Measurements from ENCODE around the gene SPEM1. TPM values are rescaled to one million over a fixed set of nuclear protein-coding genes. Genes with fewer than 3 reads are reported as not detected.

SPEM1 gene
- total RNA-seq, 2 experiments from 2014 or later = not detected

Other genes with a start within 250 kb of the SPEM1 start
- gene ASGR1, start 241.0 kb upstream of the SPEM1 start, total RNA-seq = under 1 TPM; 0.29 to 0.62 TPM
- gene DLG4, start 200.5 kb upstream of the SPEM1 start, total RNA-seq = 1 to 10 TPM; 9.4 to 9.5 TPM
- gene ACADVL, start 200.4 kb upstream of the SPEM1 start, total RNA-seq = 100 to 1,000 TPM; 338 to 370 TPM
- gene DVL2, start 185.8 kb upstream of the SPEM1 start, total RNA-seq = 10 to 100 TPM; 53.2 TPM
- gene PHF23, start 180.9 kb upstream of the SPEM1 start, total RNA-seq = 10 to 100 TPM; 55.9 to 59.2 TPM
- gene GABARAP, start 177.9 kb upstream of the SPEM1 start, total RNA-seq = 100 to 1,000 TPM; 256 to 279 TPM
- 100 to 1,000 TPM; 168 to 183 TPM for gene CTDNEP1, start 168.6 kb upstream of the SPEM1 start, total RNA-seq
- gene ELP5, start 168.1 kb upstream of the SPEM1 start, total RNA-seq = 10 to 100 TPM; 41.7 to 42.4 TPM
- gene CLDN7, start 157.8 kb upstream of the SPEM1 start, total RNA-seq = under 1 TPM in 1 of 2 experiments, not detected in 1; 0.29 TPM
- gene SLC2A4, start 138.6 kb upstream of the SPEM1 start, total RNA-seq = not detected
- under 1 TPM; 0.55 to 0.83 TPM for gene YBX2, start 125.7 kb upstream of the SPEM1 start, total RNA-seq
- 100 to 1,000 TPM; 470 to 502 TPM for gene EIF5A, start 112.7 kb upstream of the SPEM1 start, total RNA-seq
- 100 to 1,000 TPM in 1 of 2 experiments, 10 to 100 TPM in 1; 85.9 to 105 TPM for gene GPS2, start 105.0 kb upstream of the SPEM1 start, total RNA-seq
- gene NEURL4, start 91.0 kb upstream of the SPEM1 start, total RNA-seq = 10 to 100 TPM; 34.7 to 38.1 TPM
- 100 to 1,000 TPM; 727 to 775 TPM for gene ACAP1, start 83.8 kb upstream of the SPEM1 start, total RNA-seq
- 10 to 100 TPM; 11.2 to 12.5 TPM for gene KCTD11, start 68.2 kb upstream of the SPEM1 start, total RNA-seq
- gene TMEM95, start 65.2 kb upstream of the SPEM1 start, total RNA-seq = under 1 TPM in 1 of 2 experiments, not detected in 1; 0.23 TPM
- gene TNK1, start 39.2 kb upstream of the SPEM1 start, total RNA-seq = 1 to 10 TPM; 1.5 to 2.1 TPM
- gene PLSCR3, start 25.8 kb upstream of the SPEM1 start, total RNA-seq = 100 to 1,000 TPM; 151 to 161 TPM
- gene TMEM256, start 16.2 kb upstream of the SPEM1 start, total RNA-seq = 10 to 100 TPM; 47.2 to 48.3 TPM
- 1 to 10 TPM in 1 of 2 experiments, under 1 TPM in 1; 0.89 to 1.4 TPM for gene NLGN2, start 12.5 kb upstream of the SPEM1 start, total RNA-seq
- not detected for gene SPEM2, start 5.3 kb downstream of the SPEM1 start, total RNA-seq
- not detected for gene SPEM3, start 8.5 kb downstream of the SPEM1 start, total RNA-seq
- gene TMEM102, start 15.1 kb downstream of the SPEM1 start, total RNA-seq = 10 to 100 TPM; 16.7 to 18.1 TPM
- 1 to 10 TPM; 6.8 to 9.4 TPM for gene FGF11, start 19.2 kb downstream of the SPEM1 start, total RNA-seq
- gene CHRNB1, start 24.7 kb downstream of the SPEM1 start, total RNA-seq = 10 to 100 TPM; 18.8 to 19.2 TPM
- gene ZBTB4, start 59.3 kb downstream of the SPEM1 start, total RNA-seq = 10 to 100 TPM; 25.8 to 28.4 TPM
- not detected for gene SLC35G6, start 61.1 kb downstream of the SPEM1 start, total RNA-seq
- 100 to 1,000 TPM; 175 to 201 TPM for gene POLR2A, start 64.0 kb downstream of the SPEM1 start, total RNA-seq
- gene TNFSF12, start 128.7 kb downstream of the SPEM1 start, total RNA-seq = 10 to 100 TPM; 79.6 to 82.5 TPM
- 1 to 10 TPM; 3.8 to 4.0 TPM for gene TNFSF13, start 138.4 kb downstream of the SPEM1 start, total RNA-seq
- 10 to 100 TPM; 51.8 to 53.0 TPM for gene SENP3, start 141.6 kb downstream of the SPEM1 start, total RNA-seq
- gene CD68, start 159.3 kb downstream of the SPEM1 start, total RNA-seq = 1 to 10 TPM; 3.8 to 4.4 TPM
- 10 to 100 TPM; 62.3 to 81.7 TPM for gene MPDU1, start 163.5 kb downstream of the SPEM1 start, total RNA-seq
- gene SOX15, start 169.8 kb downstream of the SPEM1 start, total RNA-seq = under 1 TPM; 0.57 to 0.71 TPM
- 10 to 100 TPM; 27.5 to 28.8 TPM for gene FXR2, start 194.6 kb downstream of the SPEM1 start, total RNA-seq
- gene SAT2, start 207.5 kb downstream of the SPEM1 start, total RNA-seq = 10 to 100 TPM; 18.5 to 23.6 TPM
- gene SHBG, start 209.8 kb downstream of the SPEM1 start, total RNA-seq = not detected
- under 1 TPM in 1 of 2 experiments, not detected in 1; 0.08 TPM for gene ATP1B2, start 230.6 kb downstream of the SPEM1 start, total RNA-seq

All from activated CD4-positive, alpha-beta T cell treated with anti-CD3 and anti-CD28 coated beads, Interleukin-2, amount 10 ng/mL, durations not matched to agents 7 days and 5 days (primary cell).